ENCODE results near the gene FCRL1.

The FCRL1 gene

GRCh38 chr1:157799996-157800395, 19.9 kb downstream of the FCRL1 start:
- no peak for DNase-seq

- no peak for DNase-seq
These were observed 21.7 kb downstream of the FCRL1 start for GRCh38 chr1:157798211-157798610.

GRCh38 chr1:157785248-157785647, 34.7 kb downstream of the FCRL1 start:
- no peak for DNase-seq

- DNase-seq: no peak
These were observed 35.1 kb downstream of the FCRL1 start for GRCh38 chr1:157784801-157785200.

- peak; percentile 27 for DNase-seq
These were observed 37.0 kb downstream of the FCRL1 start for GRCh38 chr1:157782931-157783330.

- DNase-seq: no peak
These were observed 38.9 kb downstream of the FCRL1 start for GRCh38 chr1:157781048-157781447.

- DNase-seq: no peak
These were observed 42.9 kb downstream of the FCRL1 start, which contains the start of gene FCRL2 for GRCh38 chr1:157776971-157777391. FCRL2 (minus strand) TSS chr1:157777132; CDS start chr1:157777073, 59 bp downstream.

GRCh38 chr1:157775101-157775870, 44.6 kb downstream of the FCRL1 start:
- DNase-seq: no peak

- no peak for DNase-seq
These were observed 45.5 kb downstream of the FCRL1 start for GRCh38 chr1:157774412-157774811.

- no peak for DNase-seq
These were observed 46.2 kb downstream of the FCRL1 start for GRCh38 chr1:157773493-157774350.

GRCh38 chr1:157771661-157772425, 48.1 kb downstream of the FCRL1 start:
- peak; percentile 43 for DNase-seq

GRCh38 chr1:157770442-157771043, 49.4 kb downstream of the FCRL1 start:
- no peak for DNase-seq

GRCh38 chr1:157766792-157767191, 53.1 kb downstream of the FCRL1 start:
- no peak for DNase-seq

- no peak for DNase-seq
These were observed 61.9 kb downstream of the FCRL1 start for GRCh38 chr1:157758018-157758417.

GRCh38 chr1:157753611-157754010, 66.3 kb downstream of the FCRL1 start:
- no peak for DNase-seq

- DNase-seq: no peak
These were observed 68.6 kb downstream of the FCRL1 start for GRCh38 chr1:157751283-157751682.

GRCh38 chr1:157748262-157748817, 71.6 kb downstream of the FCRL1 start:
- no peak for DNase-seq

Data from suppressor macrophage treated with lipopolysaccharide for 4 hours (primary cell).